Neutrophil (primary cell): ENCODE data around the gene SLC4A7.

ENCODE experiments used
- H3K27ac ChIP-seq: fragments of 200-600 bp; sonication (generic); 2 replicates; pipeline ENCODE4 v1.5.1; 2016; ENCODE audit warnings: mild to moderate bottlenecking, moderate library complexity
- H3K27me3 ChIP-seq: fragments of 200-600 bp; sonication (generic); 2 replicates; pipeline ENCODE4 v1.6.0; 2016; ENCODE audit warnings: mild to moderate bottlenecking
- H3K36me3 ChIP-seq: fragments of 200-600 bp; sonication (generic); 2 replicates; pipeline ENCODE4 v1.5.1; 2017
- H3K4me1 ChIP-seq, 2 experiments: fragments of 200-600 bp in 1 of 2; sonication (generic) in 1 of 2; 1 replicate in 1 of 2; 2 replicates in 1 of 2; pipeline versions ENCODE4 v1.5.1 to v1.6.1; 2013 to 2016; ENCODE audit warnings: low read depth in 1 of 2, low read length in 1 of 2, mild to moderate bottlenecking in 1 of 2, moderate library complexity in 1 of 2; ENCODE audit not compliant: control insufficient read depth in 1 of 2, insufficient read depth in 1 of 2
- H3K4me3 ChIP-seq, 2 experiments: fragments of 200-600 bp in 1 of 2; sonication (generic) in 1 of 2; 1 replicate in 1 of 2; 2 replicates in 1 of 2; pipeline ENCODE4 v1.5.1; 2013 to 2016; ENCODE audit warnings: low read depth in 1 of 2, low read length in 1 of 2, mild to moderate bottlenecking in 1 of 2, moderate library complexity in 1 of 2
- H3K9me3 ChIP-seq: fragments of 200-600 bp; sonication (generic); 2 replicates; pipeline ENCODE4 v1.5.1; 2016
- TF ChIP-seq, protein P1 (sequence below): fragments of 200-600 bp; sonication (generic); IDR thresholded peaks from 2 replicates; pipeline ENCODE4 v1.5.1; 2016; ENCODE audit warnings: antibody characterized with exemption

The SLC4A7 gene

DNA sequence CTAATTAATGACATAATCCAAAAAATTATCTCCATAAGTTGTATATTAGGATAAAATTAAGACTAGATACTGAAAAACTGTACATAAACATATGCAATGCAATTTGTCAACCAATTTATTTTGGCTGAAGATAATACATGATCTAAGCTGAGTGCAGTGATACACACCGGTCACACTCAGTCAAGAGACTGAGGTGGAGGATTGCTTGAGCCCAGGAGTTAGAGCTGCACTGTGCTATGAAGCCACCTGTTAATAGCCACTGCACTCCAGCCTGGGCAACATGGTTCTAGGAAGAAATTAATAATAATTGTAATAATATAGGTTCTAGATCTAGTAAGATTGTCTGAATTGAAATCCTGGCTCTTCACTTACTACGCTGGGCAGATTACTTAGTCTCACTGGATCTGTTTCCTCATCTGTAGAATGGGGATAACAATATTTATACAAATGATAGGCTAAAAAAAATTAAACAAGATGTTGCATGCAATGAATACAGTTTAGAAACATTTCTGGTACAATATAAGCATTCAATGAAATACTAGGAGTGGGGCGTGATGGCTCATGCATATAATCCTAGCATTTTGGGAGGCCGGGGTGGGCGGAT lies 15.8 kb downstream of the SLC4A7 start:
- Histone ChIP-seq H3K27ac (no peak overlapping the region), H3K4me1 (no peaks in the 10 kb centered on the region), H3K9me3 (no peaks in the 10 kb centered on the region), H3K4me3 (no peak overlapping the region), H3K36me3 (no peaks in the 10 kb centered on the region), H3K27me3 (no peaks in the 10 kb centered on the region)
- TF ChIP-seq, protein P1, sequence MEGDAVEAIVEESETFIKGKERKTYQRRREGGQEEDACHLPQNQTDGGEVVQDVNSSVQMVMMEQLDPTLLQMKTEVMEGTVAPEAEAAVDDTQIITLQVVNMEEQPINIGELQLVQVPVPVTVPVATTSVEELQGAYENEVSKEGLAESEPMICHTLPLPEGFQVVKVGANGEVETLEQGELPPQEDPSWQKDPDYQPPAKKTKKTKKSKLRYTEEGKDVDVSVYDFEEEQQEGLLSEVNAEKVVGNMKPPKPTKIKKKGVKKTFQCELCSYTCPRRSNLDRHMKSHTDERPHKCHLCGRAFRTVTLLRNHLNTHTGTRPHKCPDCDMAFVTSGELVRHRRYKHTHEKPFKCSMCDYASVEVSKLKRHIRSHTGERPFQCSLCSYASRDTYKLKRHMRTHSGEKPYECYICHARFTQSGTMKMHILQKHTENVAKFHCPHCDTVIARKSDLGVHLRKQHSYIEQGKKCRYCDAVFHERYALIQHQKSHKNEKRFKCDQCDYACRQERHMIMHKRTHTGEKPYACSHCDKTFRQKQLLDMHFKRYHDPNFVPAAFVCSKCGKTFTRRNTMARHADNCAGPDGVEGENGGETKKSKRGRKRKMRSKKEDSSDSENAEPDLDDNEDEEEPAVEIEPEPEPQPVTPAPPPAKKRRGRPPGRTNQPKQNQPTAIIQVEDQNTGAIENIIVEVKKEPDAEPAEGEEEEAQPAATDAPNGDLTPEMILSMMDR = no peak

DNA sequence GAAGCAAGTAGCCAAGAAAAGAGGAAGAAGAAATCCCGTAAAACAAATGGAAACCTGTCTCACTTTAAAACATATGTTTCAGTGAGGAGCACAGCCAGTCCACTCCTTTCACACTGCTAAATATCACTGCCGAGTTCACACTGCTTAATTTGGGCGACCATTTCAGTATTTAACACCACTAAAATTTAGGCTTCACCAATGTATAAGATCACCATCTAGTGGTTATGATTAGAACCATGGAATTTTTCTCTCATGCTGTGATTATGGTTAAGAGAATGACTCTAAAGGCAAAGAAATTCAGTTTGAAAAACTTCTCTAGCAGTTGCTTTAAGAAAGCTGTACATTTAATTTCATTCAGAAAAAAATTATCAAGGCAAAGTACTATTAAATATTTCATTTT lies 16.6 kb downstream of the SLC4A7 start:
- H3K9me3 ChIP-seq = no peaks in the 10 kb centered on the region
- TF ChIP-seq, protein P1 = no peak
- H3K27ac ChIP-seq = no peak overlapping the region
- H3K4me1 ChIP-seq = no peaks in the 10 kb centered on the region
- no peaks in the 10 kb centered on the region for H3K27me3 ChIP-seq
- H3K36me3 ChIP-seq = no peaks in the 10 kb centered on the region
- H3K4me3 ChIP-seq = no peak overlapping the region

DNA sequence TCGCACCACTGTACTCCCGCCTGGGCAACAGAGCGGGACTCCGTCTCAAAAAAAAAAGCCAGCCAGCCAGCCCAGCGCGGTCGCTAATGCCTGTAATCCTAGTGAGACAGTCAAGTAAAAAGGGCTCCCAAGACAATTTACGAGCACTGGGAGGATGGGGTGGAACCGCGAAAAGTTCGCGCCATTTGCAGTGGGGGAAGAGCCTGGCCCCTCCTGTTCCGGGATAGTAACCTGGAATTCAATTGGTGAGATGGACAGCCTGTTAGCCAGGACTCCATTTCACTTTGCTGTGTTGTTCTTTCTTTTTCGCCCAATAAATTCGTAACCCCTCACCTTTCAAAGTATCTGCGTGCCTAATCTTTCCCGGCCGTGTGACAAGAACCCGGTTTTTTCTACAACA lies 19.5 kb downstream of the SLC4A7 start:
- Histone ChIP-seq H3K27me3 (no peaks in the 10 kb centered on the region), H3K9me3 (no peaks in the 10 kb centered on the region), H3K4me1 (no peaks in the 10 kb centered on the region), H3K27ac (no peak overlapping the region), H3K4me3 (no peak overlapping the region), H3K36me3 (no peaks in the 10 kb centered on the region)
- TF ChIP-seq, protein P1 = no peak

DNA sequence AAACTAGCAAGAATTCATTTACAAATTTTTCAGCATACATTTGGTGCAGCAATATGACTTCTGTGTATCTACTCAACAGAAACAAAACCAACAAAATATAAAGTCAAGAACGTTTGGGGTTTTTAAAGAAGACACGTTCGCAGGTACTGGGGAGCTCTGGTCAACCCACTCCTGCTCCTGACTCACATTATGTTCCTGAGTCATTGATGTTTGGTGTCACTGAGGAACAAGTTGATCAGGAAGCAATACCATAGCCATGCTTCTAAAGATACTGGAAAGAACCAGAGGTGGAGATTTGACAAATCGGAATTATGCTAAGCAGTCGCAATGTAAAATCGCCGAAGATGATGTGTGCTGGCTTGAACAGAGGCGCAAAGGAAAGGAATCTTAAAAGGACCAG lies 22.0 kb downstream of the SLC4A7 start:
- Histone ChIP-seq H3K36me3 (no peaks in the 10 kb centered on the region), H3K27me3 (no peaks in the 10 kb centered on the region), H3K4me1 (no peaks in the 10 kb centered on the region), H3K4me3 (no peak overlapping the region), H3K27ac (no peak overlapping the region), H3K9me3 (no peaks in the 10 kb centered on the region)
- TF ChIP-seq, protein P1 = no peak

DNA sequence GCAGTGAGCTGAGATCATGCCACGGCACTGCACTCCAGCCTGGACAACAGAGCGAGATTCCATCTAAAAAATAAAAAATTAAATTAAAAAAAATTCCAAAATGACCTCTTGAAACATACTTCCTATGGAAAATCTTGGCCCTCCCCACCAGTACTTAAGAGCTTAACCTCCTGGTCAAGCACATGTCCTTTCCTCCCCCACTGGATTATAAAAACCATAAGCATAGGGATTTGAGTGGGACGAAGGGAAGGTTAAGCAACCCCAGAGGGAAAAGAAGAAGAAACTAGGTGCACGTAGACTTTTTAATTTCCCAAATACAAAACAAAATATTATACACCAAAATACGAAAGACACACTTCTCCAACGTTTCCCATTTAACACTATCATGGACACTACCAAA lies 25.3 kb downstream of the SLC4A7 start:
- H3K9me3 ChIP-seq = no peaks in the 10 kb centered on the region
- no peak overlapping the region for H3K4me3 ChIP-seq
- no peaks in the 10 kb centered on the region for H3K4me1 ChIP-seq
- no peaks in the 10 kb centered on the region for H3K27me3 ChIP-seq
- H3K27ac ChIP-seq = no peak overlapping the region
- no peaks in the 10 kb centered on the region for H3K36me3 ChIP-seq
- TF ChIP-seq, protein P1 = no peak

DNA sequence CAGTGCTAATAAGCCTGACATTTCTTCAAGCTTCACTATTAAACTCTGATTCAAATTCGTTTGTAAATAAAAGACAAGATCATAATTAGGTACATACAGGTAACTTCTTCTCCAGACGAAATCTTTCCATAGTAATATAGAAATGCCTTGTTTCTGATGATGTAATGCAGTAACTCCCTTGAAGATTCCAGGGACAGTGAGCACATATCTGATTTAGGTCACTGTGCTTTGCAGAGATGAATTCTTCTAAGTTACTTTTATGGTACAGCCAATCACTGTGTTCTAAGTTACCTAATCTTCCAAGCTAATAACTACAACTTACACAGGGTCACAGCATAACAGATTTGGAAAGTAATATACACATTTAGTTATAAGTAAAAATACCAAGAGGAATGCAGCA lies 27.6 kb downstream of the SLC4A7 start:
- Histone ChIP-seq H3K4me3 (no peak overlapping the region), H3K27ac (no peak overlapping the region), H3K9me3 (no peaks in the 10 kb centered on the region), H3K4me1 (no peaks in the 10 kb centered on the region), H3K36me3 (no peaks in the 10 kb centered on the region), H3K27me3 (no peaks in the 10 kb centered on the region)
- TF ChIP-seq, protein P1 = no peak
